GM19351 (cell line): ENCODE results near the gene HIPK2.

Experiments used
- ATAC-seq: cut with Tn5 transposase; IDR thresholded peaks from one replicate; pipeline ENCODE4 v1.9.1; 2021; ENCODE audit warnings: mild to moderate bottlenecking, moderate library complexity; ENCODE audit not compliant: unreplicated experiment

The HIPK2 gene

GRCh38 chr7:139777948-139778841 is at the start of gene HIPK2:
Gene HIPK2 (minus strand): TSS chr7:139777998. CDS start chr7:139777623, 375 bp downstream.
- peak; percentile 67 for ATAC-seq

GRCh38 chr7:139827042-139827441 is 49.2 kb upstream of the HIPK2 start:
- no peak for ATAC-seq

GRCh38 chr7:139825666-139826290 is 48.0 kb upstream of the HIPK2 start:
- no peak for ATAC-seq

- ATAC-seq: no peak
Measured at GRCh38 chr7:139823959-139824521, 46.2 kb upstream of the HIPK2 start.

- ATAC-seq: no peak
Measured at GRCh38 chr7:139822855-139823254, 45.1 kb upstream of the HIPK2 start.

- ATAC-seq: no peak
Measured at GRCh38 chr7:139821349-139822105, 43.7 kb upstream of the HIPK2 start.

GRCh38 chr7:139820089-139820488 is 42.3 kb upstream of the HIPK2 start:
- ATAC-seq: no peak

GRCh38 chr7:139817249-139817648 is 39.5 kb upstream of the HIPK2 start:
- no peak for ATAC-seq

- no peak for ATAC-seq
Measured at GRCh38 chr7:139813689-139814088, 35.9 kb upstream of the HIPK2 start.

GRCh38 chr7:139813151-139813550 is 35.4 kb upstream of the HIPK2 start:
- no peak for ATAC-seq

GRCh38 chr7:139811066-139811465 is 33.3 kb upstream of the HIPK2 start:
- peak; percentile 60 for ATAC-seq

GRCh38 chr7:139808846-139809442 is 31.1 kb upstream of the HIPK2 start:
- ATAC-seq: no peak

- ATAC-seq: no peak
Measured at GRCh38 chr7:139808427-139808826, 30.6 kb upstream of the HIPK2 start.

GRCh38 chr7:139807009-139807408 is 29.2 kb upstream of the HIPK2 start:
- no peak for ATAC-seq

GRCh38 chr7:139804571-139804970 is 26.8 kb upstream of the HIPK2 start:
- no peak for ATAC-seq

GRCh38 chr7:139799586-139799985 is 21.8 kb upstream of the HIPK2 start:
- peak; percentile 66 for ATAC-seq

- ATAC-seq: no peak
Measured at GRCh38 chr7:139798892-139799291, 21.1 kb upstream of the HIPK2 start.

GRCh38 chr7:139798221-139798620 is 20.4 kb upstream of the HIPK2 start:
- ATAC-seq: peak; percentile 87

GRCh38 chr7:139797607-139798006 is 19.8 kb upstream of the HIPK2 start:
- ATAC-seq: no peak

- ATAC-seq: no peak
Measured at GRCh38 chr7:139791316-139791715, 13.5 kb upstream of the HIPK2 start.

- no peak for ATAC-seq
Measured at GRCh38 chr7:139784648-139785047, 6.8 kb upstream of the HIPK2 start.
